GM18502 (cell line): Measurements from ENCODE around the gene ORAI2.
A peak's percentile ranks its signal among the peaks of the same experiment; 100 is the strongest.
"Not testable (repeated sequence)": the region's sequence is repeated elsewhere in the genome, so short reads cannot be mapped to it uniquely, and the experiment has no call there.

Source experiments
- ATAC-seq: cut with Tn5 transposase; IDR thresholded peaks from one replicate; pipeline ENCODE4 v1.9.1; 2021; ENCODE audit warnings: mild to moderate bottlenecking; ENCODE audit not compliant: unreplicated experiment, poor library complexity

ORAI2 gene

GRCh38 chr7:102444961-102445673 is 11.7 kb downstream of the ORAI2 start:
- ATAC-seq = peak; percentile 51

- ATAC-seq = no peak
These were observed 12.3 kb downstream of the ORAI2 start for GRCh38 chr7:102445674-102446071.

GRCh38 chr7:102446387-102447156 is 13.2 kb downstream of the ORAI2 start:
- no peak for ATAC-seq

GRCh38 chr7:102447311-102447710 is 13.9 kb downstream of the ORAI2 start:
- no peak for ATAC-seq

- ATAC-seq = no peak
These were observed 15.8 kb downstream of the ORAI2 start for GRCh38 chr7:102449136-102449535.

GRCh38 chr7:102450242-102450641 is 16.9 kb downstream of the ORAI2 start:
- ATAC-seq = peak; percentile 49

GRCh38 chr7:102451371-102452054 is 18.1 kb downstream of the ORAI2 start:
- no peak for ATAC-seq

- no peak for ATAC-seq
These were observed 19.1 kb downstream of the ORAI2 start for GRCh38 chr7:102452451-102452850.

- ATAC-seq = no peak
These were observed 19.9 kb downstream of the ORAI2 start for GRCh38 chr7:102453319-102453718.

GRCh38 chr7:102454468-102454867 is 21.1 kb downstream of the ORAI2 start:
- ATAC-seq = no peak

- ATAC-seq = not testable (repeated sequence)
These were observed 21.6 kb downstream of the ORAI2 start for GRCh38 chr7:102454932-102455331.

GRCh38 chr7:102455596-102455995 is 22.2 kb downstream of the ORAI2 start:
- ATAC-seq = no peak

- no peak for ATAC-seq
These were observed 23.0 kb downstream of the ORAI2 start for GRCh38 chr7:102456327-102456726.

- no peak for ATAC-seq
These were observed 24.1 kb downstream of the ORAI2 start for GRCh38 chr7:102457352-102457924.

GRCh38 chr7:102459221-102459844 is 26.0 kb downstream of the ORAI2 start:
- ATAC-seq = no peak

- no peak for ATAC-seq
These were observed 27.1 kb downstream of the ORAI2 start for GRCh38 chr7:102460467-102460866.

GRCh38 chr7:102463841-102464576 is 30.6 kb downstream of the ORAI2 start:
- peak; percentile 17 for ATAC-seq

- ATAC-seq = peak; percentile 83
These were observed 31.4 kb downstream of the ORAI2 start, which contains the start of the genes ALKBH4 and LRWD1 for GRCh38 chr7:102464577-102465280. TSS of gene ALKBH4 (minus strand) at chr7:102464863. CDS start at chr7:102464836, 27 bp downstream. TSS of gene LRWD1 (plus strand) at chr7:102464984. CDS start at chr7:102465081, 97 bp downstream.

GRCh38 chr7:102466097-102466496 is 32.7 kb downstream of the ORAI2 start:
- ATAC-seq = no peak
